Fibroblast of mammary gland (primary cell): ENCODE measurements around the gene C10orf67.

ENCODE experiments used
- DNase-seq: peaks from one replicate; pipeline ENCODE4 v3.0.0-alpha.2; 2010; ENCODE audit warnings: low read depth
- H3K4me3 ChIP-seq: 2 replicates; pipeline ENCODE4 v1.5.1; 2011; ENCODE audit warnings: low read depth, mild to moderate bottlenecking, low read length, moderate library complexity; ENCODE audit not compliant: control insufficient read depth
- CTCF ChIP-seq: conservative IDR thresholded peaks from 2 replicates; pipeline ENCODE4 v1.5.1; 2011; ENCODE audit warnings: low read depth, low read length, inconsistent platforms; ENCODE audit not compliant: control insufficient read depth, insufficient read depth

Gene C10orf67

GRCh38 chr10:23198610-23198939 is 146.0 kb downstream of the C10orf67 start:
- DNase-seq: no peak
- H3K4me3 ChIP-seq: no peak overlapping the region
- no peak for TF ChIP-seq CTCF

GRCh38 chr10:23197416-23197861 is 147.2 kb downstream of the C10orf67 start:
- DNase-seq: no peak
- H3K4me3 ChIP-seq: no peak overlapping the region
- TF ChIP-seq CTCF: no peak

GRCh38 chr10:23196915-23197314 is 147.7 kb downstream of the C10orf67 start:
- no peak for TF ChIP-seq CTCF
- H3K4me3 ChIP-seq: no peak overlapping the region
- DNase-seq: no peak

GRCh38 chr10:23195846-23196600 is 148.6 kb downstream of the C10orf67 start:
- DNase-seq: no peak
- no peak overlapping the region for H3K4me3 ChIP-seq
- TF ChIP-seq CTCF: no peak

GRCh38 chr10:23194966-23195845 is 149.4 kb downstream of the C10orf67 start:
- no peak for DNase-seq
- no peak overlapping the region for H3K4me3 ChIP-seq
- TF ChIP-seq CTCF: no peak

- TF ChIP-seq CTCF: no peak
- no peak overlapping the region for H3K4me3 ChIP-seq
- no peak for DNase-seq
These were observed 150.1 kb downstream of the C10orf67 start for GRCh38 chr10:23194471-23194965.
